ENCODE results near the gene MAFG.
"Not testable (repeated sequence)": the region's sequence is repeated elsewhere in the genome, so short reads cannot be mapped to it uniquely, and the experiment has no call there.

MAFG gene

DNA sequence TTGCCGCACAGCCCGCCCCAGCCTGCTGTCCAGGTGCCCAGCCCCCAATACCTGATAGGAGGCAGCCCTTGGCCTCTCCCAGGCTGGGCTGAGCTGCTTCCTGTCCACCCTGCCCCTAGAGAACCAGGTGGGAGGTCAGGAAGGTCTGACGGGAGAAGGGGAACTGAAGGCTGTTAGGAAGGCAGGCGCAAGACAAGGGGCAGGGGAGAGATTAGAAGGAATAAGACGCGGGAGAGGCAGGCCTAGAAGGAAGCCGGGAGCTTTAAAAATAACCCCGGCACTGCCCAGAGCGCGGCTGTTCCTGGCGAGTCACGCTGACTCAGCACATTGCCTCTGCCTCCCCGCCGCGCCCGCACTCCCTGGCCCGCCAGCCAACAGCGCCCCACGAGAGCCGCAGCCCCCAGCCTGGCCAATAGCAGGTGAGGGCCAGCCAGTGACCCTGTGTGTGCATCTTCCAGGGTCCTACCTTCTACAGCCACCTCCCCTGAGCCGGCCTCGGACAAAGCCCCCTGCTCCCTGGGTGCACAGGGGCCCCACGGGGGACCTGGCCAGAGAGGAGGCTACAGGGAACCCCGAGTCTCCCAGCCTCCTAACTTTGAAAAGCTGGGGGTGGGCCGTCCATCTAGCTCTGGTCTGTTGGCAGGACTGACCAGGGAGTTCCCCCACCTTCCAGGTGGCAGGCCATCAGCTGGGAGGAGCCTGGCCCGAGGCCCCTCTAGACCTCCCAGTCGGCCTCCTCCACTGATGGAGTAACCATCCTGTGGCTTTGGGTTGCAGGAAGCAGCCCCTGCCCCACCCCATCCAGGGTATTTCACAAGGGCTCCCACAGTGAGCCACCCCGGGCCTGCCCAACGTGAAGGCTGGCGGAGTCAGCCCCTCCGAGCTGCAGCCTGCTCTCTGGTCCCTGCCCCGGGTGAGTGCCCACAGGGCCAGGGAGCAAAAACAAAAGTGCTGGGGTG lies 4.0 kb downstream of the MAFG start:
- no peak for DNase-seq (ENCODE audit: low read depth)

DNA sequence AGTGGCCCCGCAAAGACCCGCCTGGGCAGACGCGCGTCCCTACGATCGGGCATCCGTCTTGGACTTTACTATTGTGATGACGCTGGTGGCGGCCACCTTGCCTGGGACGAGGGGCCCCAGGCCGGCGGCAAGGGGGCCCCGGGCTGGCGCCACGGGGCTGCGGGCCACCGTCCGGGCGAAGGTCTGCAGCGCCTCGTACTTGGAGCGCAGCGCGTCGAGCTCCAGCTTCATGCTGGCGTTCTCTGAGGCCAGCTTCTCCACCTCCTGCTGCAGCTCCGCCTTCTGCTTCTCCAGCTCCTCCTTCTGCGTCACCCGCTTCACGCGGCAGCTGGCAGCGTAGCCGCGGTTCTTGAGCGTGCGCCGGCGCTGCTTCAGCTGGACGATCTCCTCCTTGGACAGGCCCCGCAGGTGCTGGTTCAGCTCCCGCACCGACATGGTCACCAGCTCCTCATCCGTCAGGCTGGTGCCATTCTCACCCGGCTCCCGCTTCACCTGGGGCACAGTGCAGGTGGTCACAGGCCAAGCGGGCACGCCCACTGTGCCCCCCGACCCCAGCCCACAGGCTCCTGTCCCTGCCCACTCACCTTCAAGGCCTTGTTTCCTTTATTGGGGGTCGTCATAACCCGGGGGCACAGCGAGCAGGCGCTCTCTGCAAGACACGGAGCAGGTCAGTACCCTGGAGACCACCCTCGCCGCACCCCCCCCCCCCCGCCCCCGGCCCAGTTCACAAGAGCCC lies 4.8 kb downstream of the MAFG start:
- DNase-seq (ENCODE audit: low read depth) = no peak

- no peak for DNase-seq (ENCODE audit: low read depth)
Observed at GRCh38 chr17:81921996-81922565, 5.5 kb downstream of the MAFG start.

DNA sequence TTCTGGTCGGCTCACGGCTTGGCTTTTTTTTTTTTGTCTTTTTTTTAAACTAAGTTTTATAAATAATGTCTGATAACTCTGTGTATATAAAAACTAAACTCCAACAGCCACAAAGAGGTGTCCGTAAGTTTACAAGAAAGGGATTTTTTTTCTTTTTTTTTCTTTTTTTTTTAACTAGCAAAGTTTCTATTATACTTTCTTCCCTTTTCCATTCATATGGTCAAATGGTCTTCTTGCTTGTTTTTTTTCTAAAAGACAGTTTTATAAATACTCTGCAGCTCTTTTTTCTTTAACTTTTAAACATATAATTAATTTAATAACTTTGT lies 6.0 kb downstream of the MAFG start:
- DNase-seq (ENCODE audit: low read depth) = no peak

DNA sequence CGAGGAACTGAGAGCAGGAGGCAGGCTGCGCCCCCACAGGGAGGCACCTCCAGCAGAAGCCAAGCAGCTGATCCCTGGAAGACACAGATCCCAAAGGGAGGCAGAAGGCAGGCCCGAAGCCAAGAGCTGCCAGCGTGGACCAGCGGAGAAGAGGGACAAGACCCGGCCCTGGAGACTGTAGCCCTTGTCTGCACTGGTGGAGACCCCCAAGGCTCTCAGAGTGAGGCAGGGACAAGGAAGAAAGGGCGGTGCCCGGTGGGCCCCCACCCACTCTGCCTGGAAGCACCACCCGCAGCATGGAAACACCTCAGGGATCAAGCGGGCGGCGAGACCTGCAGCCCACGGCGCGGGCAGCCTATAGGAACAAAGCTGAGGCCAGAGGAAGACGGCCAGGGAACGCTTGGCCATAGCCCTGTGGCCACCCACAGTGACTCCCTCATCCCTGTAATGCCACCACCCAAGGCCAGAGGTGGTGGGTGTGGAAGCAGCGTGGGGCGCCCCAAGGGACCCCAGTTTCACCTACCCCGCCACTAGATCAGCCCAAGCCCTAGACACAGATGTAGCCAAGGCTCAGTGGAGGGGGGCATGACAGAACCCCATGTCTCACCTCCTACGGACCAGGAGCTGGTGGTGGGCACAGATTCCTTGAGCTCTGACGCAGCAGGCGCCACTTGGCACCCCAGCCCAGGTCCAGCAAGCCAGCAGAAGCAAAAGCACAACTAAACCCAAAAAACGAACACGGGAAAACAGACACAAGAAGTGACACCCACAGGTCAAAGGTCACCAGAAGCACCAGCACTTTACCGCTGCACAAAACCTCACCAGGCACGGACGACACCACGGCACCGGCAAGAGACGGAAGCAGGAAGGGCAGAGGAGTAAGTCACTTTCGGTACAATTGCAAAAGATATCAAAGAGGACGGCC lies 6.7 kb downstream of the MAFG start:
- DNase-seq (ENCODE audit: low read depth) = no peak

DNA sequence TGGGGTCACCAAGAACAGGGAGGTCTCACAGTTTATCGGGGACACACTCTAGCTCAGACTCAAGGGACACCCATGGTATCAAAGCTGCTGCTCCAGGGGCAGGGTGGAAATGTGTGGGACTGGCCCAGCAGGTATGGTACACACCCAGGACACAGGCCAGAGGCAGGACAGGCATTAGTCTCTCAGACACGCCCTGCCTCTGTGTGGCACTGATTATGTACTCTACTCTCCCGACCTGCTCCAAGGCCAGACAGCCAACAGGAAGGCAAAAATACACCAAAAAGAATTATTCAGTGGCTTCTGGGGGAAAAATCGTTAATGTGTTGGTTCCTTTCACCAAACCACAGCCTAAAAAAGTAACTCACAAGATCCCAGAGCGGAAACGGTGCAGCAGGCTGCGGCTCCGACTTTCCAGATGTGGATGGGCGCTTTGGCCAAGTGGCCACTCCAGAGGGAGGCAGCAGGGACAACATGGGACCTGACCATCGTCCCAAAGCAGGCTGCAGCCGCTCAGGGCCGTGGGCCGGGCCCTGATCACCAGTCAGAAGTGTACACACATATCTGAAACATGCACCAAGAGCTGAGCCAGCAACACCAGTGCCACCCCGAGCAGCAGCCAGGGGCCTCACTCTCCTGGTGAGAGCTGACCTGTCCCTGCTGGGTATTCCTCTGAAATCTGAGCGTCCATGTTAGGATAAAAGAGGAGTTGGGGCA lies 8.5 kb downstream of the MAFG start:
- no peak for DNase-seq (ENCODE audit: low read depth)

- not testable (repeated sequence) for DNase-seq (ENCODE audit: low read depth)
Observed at GRCh38 chr17:81918333-81918669, 9.2 kb downstream of the MAFG start.

GRCh38 chr17:81917565-81918332 lies 9.8 kb downstream of the MAFG start, which contains the start of gene SIRT7:
Gene SIRT7, minus strand, starts transcription at chr17:81918176. Its CDS starts 45 bp downstream, at chr17:81918131.
- DNase-seq (ENCODE audit: low read depth) = no peak

- no peak for DNase-seq (ENCODE audit: low read depth)
Observed at GRCh38 chr17:81916234-81917001, 11.1 kb downstream of the MAFG start.

GRCh38 chr17:81915331-81915730 lies 12.2 kb downstream of the MAFG start:
- no peak for DNase-seq (ENCODE audit: low read depth)

DNA sequence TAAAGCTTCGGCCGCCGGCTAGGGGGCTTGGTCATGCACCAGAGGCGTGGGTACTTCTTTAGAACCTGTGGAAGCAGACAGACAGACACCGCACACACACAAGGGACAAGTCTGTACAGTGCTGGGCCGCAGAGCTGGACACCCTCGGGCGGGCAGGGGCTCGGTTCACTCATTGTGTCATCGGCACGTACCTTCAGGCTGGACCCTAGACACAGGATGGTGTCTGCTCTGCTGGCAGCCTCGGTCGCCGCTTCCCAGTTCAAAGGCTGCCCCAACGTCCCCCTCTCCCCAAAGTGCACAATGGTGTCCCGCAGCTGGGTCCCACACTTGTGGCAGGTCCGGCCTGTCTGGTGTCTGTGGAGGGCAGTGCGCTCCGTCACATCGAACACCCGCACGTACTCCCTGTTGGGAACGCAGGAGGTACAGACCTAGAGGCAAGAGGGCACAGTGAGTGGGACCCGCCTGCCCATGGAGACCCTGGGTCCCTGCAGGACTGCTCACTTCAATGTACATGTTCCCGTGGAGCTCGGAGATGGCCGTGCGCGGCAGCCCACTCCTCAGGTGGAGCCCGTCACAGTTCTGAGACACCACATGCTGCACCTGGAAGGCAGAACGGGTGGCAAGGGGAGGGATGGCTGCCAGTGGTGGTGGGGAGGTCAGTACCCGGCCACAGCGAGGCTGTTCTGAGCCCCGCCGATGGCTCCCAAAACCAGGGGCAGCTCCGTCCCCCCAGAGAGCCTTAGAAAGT lies 13.3 kb downstream of the MAFG start:
- DNase-seq (ENCODE audit: low read depth) = no peak

DNA sequence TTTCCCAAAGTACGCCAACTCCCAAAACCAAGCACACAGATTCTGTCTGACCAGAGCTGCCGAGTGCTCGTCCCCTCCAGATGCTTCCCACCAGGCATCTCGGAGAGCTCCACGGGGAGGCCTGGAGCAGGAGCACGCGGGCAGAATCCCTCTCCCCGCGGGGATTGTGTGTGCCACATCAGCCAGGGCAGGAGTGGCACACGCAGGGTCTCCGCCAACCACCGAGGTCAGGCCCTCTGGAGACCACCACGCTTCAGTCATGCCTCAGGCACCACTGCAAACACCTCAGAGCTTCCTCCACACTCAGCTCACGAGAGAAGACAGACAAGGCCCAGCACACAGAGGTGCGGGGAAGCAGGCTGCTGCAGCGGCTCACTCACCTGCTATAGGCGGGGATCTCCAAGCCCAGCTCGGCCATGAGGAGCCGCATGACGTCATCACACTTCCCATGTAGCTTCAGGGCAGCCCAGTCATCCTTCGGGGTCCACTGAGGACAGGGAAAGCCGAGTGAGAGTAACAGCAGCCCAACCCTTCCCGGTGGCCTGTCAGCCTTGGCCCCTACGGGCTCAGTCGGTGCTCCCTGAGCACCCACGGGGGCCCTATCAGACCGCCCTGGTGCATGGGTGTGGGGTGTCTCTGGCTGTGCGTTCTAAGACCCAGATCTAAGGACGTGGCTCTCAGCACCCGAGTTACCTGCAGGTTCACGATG lies 14.0 kb downstream of the MAFG start:
- no peak for DNase-seq (ENCODE audit: low read depth)

DNA sequence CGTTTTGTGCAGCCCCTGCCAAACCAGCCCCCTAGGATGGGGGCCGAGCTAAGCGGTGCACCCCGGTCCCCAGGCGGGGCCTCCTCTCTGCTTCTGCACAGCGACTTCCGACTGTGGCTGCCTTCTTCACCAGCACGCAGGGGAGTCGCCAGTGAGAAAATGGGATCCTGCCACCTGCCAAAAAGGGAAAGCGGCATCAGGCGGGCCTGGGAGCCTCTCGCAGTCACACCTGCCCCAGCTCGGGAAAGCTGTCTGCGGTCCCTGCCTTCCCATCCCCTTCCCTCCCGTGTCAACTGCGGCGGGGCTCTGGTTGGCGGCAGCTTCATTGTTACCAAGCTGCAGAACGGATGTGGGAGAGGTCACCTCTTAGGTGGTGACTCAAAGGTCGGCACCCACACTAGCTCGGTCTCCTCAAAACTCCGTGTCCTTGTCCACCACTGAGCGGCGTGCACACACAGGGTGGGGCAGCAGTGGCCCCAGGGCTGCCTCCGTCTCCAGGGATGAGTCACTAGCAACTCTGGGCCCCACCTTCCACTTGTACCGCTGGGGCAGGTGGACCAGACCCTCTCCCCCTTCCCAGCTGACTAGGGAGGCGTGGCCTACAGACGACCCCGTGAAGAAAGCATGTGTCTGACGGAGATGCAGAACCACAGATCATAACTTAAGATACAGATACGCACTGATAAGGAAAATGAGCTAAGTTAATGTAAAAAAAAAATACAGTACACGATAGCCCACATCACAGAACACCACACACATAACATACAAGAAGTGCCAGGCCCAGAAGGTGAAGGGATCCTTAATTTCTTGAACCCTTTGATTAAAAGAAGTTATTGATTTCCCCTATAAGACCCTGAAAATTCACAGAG lies 14.9 kb downstream of the MAFG start:
- no peak for DNase-seq (ENCODE audit: low read depth)

DNA sequence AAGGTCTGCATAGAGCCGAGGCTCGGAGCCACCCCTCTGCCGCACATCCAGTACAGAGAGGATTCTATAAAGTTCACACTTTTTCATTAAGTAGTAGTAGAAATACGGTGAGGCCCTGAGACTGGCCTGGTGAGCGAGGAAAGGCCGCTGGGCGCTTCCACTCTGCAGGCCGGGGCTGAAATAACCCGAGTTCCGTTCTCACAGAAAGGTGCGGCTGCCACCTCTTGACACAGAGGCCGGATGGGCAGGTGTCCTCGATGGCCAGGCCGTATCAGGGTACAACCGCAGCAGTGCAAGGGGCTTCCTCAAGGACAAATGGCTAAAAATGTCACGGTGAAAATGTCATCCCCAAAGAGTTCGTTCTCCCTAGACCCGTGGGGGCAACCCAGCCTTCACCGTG lies 15.6 kb downstream of the MAFG start:
- DNase-seq (ENCODE audit: low read depth) = no peak

DNA sequence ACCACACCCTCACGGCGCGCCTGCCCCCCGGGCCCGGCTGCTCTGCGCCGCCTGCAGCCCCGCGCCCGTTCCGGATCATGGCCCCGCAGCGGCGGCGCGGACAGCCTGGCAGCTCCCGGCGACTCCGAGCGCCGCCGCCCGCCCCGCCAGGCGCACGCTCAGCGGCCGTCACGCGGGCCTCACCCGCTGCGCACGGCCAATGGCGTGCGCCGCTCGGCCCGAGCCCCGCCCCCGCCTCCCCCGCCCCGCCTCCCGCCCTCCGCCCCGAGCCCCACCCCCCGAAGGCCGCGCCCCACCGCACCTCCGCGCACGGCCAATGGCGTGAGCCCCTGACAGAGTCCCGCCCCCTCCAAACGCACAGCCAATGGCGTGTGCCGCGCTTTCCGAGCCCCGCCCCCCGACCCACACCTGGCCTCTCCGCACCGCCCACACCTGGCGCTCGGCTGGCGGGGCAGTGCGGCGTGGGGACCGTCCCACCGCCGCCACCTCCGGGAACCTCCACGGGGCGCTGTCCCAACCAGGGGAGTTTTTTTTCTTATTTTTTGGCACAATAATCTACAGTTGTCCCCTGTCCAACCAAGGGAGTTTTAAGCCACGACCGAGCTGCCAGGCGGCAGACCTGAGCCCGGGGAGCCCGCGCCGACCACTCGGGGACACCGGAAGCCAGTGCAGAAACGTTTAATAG lies 16.1 kb downstream of the MAFG start, which contains the start of gene PCYT2:
PCYT2 (minus strand) TSS at position 123 of the 685 bp plus-strand sequence; CDS start at position 79, 44 bp downstream.
- no peak for DNase-seq (ENCODE audit: low read depth)

DNA sequence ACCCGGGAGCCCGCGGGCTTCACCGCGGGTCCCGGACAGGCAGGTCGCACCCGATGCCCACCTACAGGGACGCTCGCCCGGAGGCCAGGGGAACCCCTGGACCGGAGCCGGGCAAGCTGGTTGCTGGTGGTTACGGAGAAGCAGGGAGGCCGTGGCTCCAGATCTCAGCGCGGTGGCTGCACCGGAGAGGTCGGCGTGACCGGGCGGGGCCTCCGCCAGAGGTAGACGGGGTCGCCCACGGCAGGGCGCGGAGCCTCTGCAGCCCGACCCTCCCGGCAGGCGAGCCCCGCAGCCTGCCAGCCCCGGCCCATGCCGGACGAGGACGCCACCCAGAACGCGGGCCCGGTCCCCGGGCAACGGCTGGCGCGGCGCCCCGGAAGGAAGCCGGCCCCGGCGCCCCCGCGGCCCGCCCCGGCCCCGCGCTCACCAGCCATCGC lies 16.7 kb downstream of the MAFG start:
- DNase-seq (ENCODE audit: low read depth) = no peak

All from GM04503 (cell line).